Measurements from ENCODE around the gene SPATA18.

- TF ChIP-seq, protein P1, sequence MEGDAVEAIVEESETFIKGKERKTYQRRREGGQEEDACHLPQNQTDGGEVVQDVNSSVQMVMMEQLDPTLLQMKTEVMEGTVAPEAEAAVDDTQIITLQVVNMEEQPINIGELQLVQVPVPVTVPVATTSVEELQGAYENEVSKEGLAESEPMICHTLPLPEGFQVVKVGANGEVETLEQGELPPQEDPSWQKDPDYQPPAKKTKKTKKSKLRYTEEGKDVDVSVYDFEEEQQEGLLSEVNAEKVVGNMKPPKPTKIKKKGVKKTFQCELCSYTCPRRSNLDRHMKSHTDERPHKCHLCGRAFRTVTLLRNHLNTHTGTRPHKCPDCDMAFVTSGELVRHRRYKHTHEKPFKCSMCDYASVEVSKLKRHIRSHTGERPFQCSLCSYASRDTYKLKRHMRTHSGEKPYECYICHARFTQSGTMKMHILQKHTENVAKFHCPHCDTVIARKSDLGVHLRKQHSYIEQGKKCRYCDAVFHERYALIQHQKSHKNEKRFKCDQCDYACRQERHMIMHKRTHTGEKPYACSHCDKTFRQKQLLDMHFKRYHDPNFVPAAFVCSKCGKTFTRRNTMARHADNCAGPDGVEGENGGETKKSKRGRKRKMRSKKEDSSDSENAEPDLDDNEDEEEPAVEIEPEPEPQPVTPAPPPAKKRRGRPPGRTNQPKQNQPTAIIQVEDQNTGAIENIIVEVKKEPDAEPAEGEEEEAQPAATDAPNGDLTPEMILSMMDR (IDR thresholded peaks at IDR 0.05 in 8 of 11, conservative IDR thresholded peaks at IDR 0.05 in 3 of 11): no peak
- TF ChIP-seq POLR2A (IDR thresholded peaks at IDR 0.05) (no peak), POLR2AphosphoS5 (IDR thresholded peaks at IDR 0.05) (no peak)
These were observed 56.6 kb downstream of the SPATA18 start for GRCh38 chr4:52107745-52108144.

All from spleen (tissue), 7 donors.